HFF-Myc (cell line): Measurements from ENCODE around the gene NPC1L1.

Source experiments
- DNase-seq: peaks from one replicate; pipeline ENCODE4 v3.0.0-alpha.2; 2011; ENCODE audit warnings: low read depth; ENCODE audit errors: extremely low read depth
- H3K4me3 ChIP-seq: replicated peaks from 2 replicates; pipeline ENCODE4 v1.5.1; 2011; ENCODE audit warnings: low read depth, mild to moderate bottlenecking, control low read depth, low read length
- TF ChIP-seq, protein P1 (sequence below): IDR thresholded peaks from 2 replicates; pipeline ENCODE4 v1.5.1; 2012; ENCODE audit warnings: mild to moderate bottlenecking, low read depth, low read length, control low read depth; ENCODE audit errors: missing control alignments

The NPC1L1 gene

DNA sequence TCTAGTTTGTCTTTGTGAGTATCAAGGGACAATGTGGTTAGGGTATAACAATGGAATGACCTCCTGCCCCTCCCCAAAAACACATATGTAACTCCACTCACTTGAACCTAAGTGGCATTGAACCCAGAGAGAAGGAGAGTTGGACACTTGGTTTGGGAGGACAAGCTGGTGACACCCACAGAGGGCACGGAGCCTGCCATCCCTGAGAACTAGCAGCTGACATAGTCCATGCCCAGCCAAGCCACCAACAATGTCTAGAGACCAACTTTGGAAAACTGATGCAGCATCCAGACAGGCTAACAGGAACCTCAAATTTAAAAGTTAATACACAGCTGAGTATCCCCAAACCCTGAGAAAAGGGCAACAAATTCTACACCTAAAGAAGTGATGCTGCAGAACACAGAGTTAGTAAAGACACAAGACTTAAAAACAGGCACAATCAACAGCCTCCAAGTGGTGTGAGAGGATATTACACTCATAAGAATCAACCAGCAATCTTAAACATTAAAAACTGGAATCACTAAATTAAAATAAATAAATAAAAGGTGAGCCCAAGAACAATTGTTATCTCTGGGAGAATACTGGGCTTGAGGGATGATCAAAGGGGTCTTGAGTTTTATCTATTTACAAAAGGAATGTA is 77.8 kb downstream of the NPC1L1 start:
- H3K4me3 ChIP-seq = no peak overlapping the region
- no peak for DNase-seq
- TF ChIP-seq, protein P1, sequence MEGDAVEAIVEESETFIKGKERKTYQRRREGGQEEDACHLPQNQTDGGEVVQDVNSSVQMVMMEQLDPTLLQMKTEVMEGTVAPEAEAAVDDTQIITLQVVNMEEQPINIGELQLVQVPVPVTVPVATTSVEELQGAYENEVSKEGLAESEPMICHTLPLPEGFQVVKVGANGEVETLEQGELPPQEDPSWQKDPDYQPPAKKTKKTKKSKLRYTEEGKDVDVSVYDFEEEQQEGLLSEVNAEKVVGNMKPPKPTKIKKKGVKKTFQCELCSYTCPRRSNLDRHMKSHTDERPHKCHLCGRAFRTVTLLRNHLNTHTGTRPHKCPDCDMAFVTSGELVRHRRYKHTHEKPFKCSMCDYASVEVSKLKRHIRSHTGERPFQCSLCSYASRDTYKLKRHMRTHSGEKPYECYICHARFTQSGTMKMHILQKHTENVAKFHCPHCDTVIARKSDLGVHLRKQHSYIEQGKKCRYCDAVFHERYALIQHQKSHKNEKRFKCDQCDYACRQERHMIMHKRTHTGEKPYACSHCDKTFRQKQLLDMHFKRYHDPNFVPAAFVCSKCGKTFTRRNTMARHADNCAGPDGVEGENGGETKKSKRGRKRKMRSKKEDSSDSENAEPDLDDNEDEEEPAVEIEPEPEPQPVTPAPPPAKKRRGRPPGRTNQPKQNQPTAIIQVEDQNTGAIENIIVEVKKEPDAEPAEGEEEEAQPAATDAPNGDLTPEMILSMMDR = peak; percentile 25
